CD4-positive, alpha-beta T cell treated with Interleukin-17A for 1 hour (primary cell): Measurements from ENCODE around the gene FAM180B.

Source experiments
- DNase-seq: peaks from one replicate; pipeline ENCODE4 v3.0.0-alpha.2; 2020

Gene FAM180B

DNA sequence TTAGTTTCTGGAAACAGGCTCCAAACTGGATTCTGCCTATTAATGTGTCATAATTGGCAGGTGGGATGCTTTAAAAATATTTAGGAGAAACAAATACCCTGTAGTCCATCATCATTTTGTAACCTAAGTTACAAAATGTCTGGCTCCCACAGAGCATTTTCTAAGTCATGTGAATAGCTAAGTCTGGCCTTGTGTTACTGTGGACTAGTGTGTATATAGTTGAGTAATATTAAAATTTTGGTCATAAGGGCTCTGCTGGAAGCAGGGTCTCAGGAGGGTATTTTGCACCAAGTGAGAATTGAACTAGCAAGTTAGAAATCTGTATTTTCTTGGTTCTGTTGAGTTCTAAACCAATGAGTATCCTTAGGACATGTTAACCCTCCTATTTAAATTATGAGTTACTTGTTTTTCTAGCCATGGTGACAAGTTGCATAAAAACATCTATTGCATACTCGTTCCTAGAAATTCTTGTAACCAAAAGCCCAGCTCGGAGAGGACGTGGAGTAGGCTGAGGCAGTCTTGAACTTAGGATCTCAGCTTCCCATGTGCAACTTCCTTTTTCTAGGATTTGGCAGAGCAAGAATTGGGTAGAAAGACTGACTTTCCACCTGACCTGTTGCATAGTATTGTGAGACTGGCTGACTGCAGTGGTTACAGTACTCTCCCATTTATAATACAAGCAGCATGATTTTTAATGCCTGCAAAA lies 15.7 kb upstream of the FAM180B start:
- DNase-seq: no peak

DNA sequence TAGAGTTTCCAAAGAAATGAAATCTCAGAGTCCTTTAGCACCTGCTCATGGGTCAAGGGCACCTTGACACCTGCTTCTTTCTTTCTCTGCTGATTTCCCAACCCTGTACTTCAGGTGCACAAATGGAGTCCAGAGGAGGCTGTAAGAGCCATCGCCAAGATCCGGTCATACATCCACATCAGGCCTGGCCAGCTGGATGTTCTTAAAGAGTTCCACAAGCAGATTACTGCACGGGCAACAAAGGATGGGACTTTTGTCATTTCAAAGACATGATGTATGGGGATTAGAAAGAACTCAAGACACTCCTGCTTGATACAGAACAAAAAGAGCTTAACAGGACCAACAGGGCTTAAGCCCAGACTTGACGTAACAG lies 15.1 kb upstream of the FAM180B start:
- no peak for DNase-seq

DNA sequence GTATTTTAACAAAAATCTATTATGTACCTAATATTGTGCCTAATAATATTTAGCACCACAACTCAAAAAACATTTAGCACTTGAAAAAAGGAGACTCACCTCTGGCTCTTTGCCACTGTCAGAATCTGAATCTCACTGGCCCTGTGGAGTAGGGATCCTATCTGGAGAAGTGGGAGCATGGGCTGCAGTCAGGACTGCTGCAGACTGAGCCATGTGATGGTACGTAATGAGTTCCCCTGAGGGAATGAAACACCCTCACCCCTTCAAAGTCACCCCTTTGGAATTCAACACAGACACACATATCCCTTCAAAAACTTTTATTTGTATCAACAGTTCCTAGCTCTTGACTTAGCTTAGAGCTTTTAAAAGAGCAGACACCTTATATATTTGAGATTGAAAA lies 14.6 kb upstream of the FAM180B start:
- DNase-seq: no peak

DNA sequence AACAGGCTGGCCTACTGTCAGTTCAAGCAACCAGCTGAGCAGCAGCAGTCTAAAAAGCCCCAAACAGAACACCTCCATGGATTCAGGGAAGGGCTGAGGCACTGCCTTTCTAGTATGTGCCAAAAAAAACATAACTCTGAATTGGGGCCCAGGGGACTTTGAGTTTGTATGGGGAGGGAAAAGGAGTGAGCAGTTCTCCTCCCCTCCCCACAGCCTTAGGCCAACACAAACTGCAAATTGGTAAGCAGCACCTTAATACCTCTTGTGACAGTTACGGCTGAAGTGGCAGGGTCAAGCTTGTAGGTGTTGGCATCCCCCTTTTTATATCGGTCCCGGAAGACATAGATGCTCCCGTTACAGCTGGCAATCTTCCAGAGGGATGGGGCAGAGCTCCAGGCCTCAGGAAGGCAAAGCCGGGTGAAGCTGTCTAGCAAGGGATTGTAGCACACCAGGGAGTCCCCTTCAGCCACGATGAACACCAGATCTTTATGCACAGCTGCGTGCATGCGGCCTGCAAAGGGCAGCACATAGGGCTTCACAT lies 13.7 kb upstream of the FAM180B start:
- no peak for DNase-seq

DNA sequence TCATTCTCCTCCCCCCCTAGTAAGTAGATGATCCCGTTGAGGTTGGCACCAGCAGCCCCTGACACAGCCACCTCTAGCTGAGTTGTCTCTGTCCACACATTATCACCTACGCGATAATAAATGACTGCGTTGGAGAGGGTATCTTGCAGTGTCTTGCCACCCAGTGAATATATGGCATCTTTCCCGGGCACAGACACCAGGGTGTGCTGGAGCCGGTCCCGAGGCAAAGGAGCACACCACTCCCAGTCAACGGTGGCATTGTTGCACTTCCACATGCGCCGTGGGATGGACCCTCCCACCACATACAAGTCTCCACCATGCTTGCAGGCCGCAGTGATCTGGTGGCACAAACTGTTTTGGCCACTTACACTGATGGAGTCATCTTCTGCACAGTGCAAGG lies 13.2 kb upstream of the FAM180B start:
- no peak for DNase-seq

DNA sequence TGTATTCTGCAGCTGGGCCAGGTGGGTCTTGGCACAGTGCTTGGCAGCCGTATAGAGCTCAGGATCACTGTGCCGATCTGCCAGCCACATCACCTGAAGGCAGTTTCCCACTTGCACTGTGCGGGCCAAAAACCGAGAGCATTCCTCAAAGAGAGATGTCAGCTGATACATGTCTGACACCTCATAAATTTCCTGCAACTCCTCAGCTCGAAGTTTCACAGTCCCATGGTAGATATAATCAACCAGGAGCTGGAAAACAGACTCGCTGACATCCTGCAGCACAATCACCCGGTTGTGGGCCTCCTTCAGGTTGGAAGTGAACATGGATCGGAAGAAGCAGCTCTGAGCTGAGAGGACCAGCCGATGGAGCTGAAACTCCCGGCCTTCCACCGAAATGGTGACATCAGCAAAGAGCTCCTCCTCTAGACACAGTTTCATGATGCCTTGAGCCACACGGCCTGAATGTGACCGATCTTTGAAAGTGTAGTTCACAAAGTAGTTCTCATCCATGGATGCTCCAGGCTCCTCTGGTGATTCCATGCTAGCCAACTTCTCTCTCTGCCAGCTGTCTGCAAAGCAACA lies 8.9 kb upstream of the FAM180B start:
- DNase-seq: no peak

DNA sequence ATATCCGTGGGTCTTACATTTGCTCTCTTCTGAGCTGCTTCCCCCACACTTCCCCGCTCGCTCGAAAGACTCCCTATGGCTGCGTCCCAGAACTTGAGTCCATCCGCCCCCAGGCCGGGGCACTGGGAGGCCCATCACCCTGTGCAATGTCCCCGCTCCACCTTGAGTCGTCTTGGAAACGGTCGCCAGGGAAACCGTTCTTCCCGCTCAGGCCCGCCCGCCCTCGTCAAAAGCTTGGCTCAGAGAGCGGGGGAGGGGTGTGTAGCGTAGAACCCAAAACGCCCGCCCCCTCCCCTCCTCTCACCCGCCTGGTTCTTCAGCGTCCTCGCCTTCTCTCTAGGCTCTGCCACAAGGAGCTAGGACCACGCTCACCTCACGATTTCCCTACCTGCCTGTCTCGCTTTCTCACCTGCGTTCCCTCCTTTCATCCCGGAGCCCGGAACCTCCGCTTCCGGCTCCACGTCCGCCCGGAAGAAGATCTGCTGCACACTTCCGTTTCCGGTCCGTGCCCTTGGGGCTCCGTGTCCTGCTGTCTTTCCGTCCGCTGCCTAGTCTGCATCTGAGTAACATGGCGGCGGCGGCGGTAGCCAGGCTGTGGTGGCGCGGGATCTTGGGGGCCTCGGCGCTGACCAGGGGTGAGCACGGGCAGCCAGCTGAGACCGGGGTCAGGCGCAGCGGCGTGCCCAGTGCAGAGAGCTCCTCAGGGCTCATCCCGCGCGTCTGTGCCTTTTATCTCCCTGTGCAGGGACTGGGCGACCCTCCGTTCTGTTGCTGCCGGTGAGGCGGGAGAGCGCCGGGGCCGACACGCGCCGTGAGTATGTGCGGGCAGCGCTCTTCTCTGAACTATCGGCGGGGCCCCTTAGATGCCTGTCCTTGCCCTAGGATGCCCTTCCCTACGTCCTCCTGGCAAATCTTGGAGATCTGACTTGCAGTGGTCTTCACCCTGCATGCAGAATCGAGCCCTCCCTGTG lies 7.7 kb upstream of the FAM180B start, which contains the start of the genes KBTBD4 and NDUFS3:
Gene KBTBD4 (minus strand): TSS at position 447 of the 971 bp plus-strand sequence. CDS start 19 bp downstream, at position 428.
Gene NDUFS3 (plus strand): TSS at position 551 of the 971 bp plus-strand sequence. CDS start 18 bp downstream, at position 569.
- peak; percentile 93 for DNase-seq

DNA sequence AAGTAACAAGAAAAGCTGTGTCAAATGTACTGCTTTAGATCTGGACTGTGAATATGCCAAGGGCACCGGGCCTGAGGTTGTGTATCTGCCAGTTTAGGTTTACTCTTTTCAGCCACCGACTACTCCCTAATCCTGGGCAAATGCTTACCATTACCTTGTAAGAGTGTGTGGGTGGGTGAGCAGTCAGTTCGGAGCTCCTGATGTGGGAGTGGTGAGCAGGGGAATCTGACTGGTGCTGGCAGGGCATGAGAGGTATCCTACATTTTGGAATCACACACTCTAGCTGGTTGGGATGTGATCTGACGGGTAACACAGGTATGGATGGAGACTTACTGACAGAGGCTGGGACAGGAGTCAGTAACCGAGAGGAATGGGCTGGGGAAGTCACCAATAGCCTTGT lies 2.6 kb upstream of the FAM180B start:
- no peak for DNase-seq

DNA sequence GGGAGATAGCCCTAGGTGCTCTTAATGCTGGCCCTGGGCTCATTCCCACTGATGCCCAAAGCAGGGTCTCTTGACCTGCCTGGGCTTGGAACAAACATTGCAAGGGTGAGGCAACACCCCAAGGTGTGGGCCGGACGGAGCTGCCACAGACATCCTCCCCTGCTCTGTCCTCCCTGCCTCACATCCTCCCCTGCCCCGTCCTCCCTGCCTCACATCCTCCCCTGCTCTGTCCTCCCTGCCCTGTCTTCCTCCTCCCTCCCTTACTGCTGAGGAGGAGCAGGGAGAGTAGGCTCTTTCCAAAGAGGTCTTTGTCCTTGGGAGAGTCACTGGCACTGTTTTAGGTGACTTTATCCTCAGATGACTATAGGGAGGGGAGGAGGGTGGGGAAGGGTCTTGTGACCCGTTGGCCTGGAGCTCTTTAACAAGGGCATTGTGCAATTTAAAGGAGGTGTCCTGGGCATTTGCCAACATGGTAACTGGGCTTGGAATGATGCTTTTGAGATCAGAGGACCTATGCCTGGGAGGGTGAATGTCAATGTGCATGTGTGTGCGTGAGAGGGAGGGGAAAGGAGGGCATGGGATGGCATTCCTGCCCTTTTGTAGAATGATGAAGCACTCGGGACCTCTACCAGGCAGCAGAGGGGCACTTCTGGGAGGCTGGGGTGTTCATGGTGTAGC lies 700 bp downstream of the FAM180B start:
- DNase-seq: no peak

DNA sequence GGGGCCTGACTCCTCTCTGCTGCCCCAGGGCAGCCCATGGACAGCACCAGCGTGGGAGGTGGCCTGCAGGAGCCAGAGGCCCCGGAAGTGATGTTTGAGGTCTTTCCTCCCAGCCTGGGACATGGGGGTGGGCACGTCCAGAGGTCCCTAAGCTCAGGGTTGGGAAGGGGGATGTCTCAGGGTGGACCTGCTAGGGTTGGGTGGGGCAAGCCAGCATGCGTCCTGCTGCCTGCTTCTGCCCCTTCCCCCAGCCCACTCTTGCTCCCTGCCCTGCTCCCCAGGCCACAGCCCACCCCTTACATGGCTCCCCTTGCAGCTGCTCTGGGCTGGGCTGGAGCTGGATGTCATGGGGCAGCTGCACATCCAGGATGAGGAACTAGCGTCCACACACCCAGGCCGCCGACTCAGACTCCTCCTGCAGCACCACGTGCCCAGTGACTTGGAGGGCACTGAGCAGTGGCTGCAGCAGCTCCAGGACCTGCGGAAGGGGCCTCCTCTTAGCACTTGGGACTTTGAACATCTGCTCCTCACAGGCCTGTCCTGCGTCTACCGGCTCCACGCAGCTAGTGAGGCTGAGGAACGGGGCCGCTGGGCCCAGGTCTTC lies 1.3 kb downstream of the FAM180B start:
- no peak for DNase-seq

DNA sequence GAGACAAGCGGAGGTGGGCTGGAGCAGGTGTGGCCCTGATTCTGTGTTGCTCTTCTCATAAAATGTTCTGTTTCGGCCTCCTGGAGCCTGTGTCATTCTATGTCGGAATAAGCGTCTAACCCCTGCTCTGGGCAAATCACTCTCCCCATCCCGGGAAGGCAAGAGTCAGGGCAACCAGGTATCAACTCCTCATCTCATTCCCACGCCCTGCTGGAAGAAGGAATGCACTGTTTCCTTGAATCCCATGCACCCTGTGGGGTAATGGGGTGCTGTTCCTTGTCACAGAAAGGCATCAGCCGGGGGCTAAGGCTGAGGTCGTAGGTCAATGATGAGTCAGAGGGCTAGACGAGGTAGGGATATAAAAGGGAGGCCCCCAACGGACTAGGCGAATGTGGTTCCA lies 2.6 kb downstream of the FAM180B start:
- DNase-seq: no peak

DNA sequence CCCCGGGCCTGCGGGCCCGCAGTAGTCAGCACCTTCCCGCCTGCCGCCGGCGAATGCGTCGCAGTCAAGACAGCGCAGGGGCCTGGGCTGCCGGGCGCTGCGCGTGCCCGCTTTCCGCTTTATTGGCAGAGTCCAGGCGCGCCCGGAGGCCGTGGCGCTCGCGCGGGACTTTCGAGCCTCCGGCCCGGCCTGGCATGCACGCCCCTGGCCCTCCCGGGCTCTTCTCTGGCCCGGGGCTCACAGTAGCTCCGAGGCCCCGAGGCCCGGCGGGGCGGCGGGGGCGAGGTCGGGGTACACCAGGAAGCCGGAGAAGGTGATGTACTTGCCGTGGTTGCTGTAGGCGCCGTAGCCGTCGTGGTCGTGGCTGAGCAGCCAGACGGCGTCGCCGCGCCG lies 3.1 kb downstream of the FAM180B start:
- DNase-seq: no peak

DNA sequence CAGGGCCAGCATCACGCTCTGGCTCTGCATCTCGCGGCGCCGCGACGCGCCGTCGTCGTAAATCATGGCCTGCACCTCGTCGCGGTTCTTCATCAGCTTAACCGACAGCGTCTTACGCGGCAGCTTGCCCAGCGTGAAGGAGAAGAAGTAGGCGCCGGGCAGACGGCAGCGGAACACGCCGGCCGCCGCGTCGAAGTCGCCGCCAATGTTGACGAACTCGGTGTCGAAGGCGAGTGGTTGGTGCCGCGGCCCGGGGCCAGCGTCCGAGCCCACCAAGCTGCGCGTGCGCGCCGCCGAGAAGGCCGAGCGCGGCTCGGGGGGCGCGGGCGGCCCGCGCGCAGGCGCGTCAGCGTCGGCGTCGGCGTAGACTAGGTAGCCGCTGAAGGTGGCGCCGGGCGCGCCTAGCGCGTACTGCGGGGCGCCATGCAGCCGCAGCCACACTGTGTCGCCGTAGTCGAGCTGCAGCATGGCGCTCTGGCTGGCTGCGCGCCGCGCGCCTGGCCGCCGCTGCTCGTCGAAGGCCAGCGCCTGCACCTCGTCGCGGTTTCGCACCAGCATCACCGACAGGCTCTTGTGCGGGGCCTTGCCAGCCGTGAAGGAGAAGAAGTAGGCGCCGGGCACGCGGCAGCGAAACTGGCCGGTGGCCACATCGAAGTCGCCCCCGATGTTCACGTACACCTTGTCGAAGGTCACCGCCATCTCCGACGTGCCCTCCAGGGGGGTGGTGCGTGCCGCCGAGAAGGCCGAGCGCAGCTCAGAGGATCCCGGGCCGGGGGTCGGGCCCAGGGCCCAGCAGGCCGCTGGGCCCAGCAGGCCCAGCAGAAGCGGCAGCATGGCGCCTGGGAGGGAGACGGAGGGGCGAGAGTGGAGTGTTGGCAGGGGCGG lies 3.7 kb downstream of the FAM180B start:
- DNase-seq: no peak

DNA sequence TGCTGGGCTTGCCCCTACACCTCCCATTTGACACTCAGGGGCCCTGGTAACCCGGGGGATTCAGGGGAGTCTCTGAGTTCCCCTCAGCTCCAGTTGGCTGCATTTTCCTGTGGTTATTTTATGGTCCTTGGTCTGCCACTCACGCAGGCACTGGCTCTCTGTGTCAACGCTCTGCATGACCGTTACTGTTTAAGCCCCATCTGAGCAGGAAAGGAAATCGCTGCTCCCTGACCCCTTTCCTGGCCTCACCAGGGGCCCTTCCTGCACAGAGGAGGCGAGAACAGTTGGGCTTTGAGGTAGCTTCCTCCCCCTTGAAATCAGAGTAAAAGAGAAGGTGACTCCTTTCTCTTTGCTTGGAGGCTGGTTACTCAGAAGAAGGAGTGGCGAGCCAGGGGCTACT lies 5.3 kb downstream of the FAM180B start:
- DNase-seq: no peak

DNA sequence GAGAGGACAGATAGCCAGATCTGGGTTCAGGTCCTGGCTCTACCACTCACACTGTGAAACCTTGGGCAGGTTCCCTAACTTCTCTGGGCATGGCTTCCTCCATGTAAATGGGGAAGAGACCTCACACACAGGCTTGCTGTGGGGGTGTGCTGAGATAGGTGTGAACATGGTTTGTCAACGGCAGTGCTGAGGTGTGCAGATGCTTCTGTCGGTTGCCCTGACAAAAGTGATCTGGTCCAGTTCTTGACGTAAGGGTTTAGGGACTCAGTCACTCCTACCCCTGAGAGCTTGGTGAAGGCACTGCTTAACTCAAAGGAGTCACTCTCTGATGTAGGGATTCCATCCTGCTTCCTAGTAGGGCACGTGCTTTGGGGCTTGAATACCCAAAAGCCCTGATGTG lies 5.8 kb downstream of the FAM180B start:
- DNase-seq: no peak

DNA sequence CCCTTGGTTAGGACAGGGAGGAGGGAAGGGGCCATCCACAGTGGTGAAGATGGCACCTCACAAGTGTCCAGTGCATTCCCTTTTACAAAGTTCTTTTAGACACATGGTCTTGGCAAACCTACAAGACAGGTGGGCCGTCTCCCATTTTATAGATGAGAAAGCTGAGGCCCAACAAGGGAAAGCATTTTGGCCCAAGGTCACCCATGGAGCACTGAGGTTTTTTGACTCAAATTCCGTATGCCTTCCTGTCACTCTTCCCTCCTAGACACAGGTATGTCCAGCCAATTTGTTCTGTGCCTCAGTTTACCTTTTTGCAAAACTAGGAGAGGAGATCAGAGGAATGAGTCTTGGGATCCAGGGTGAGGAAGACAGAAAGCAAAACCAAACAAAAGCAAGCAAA lies 6.5 kb downstream of the FAM180B start:
- no peak for DNase-seq

DNA sequence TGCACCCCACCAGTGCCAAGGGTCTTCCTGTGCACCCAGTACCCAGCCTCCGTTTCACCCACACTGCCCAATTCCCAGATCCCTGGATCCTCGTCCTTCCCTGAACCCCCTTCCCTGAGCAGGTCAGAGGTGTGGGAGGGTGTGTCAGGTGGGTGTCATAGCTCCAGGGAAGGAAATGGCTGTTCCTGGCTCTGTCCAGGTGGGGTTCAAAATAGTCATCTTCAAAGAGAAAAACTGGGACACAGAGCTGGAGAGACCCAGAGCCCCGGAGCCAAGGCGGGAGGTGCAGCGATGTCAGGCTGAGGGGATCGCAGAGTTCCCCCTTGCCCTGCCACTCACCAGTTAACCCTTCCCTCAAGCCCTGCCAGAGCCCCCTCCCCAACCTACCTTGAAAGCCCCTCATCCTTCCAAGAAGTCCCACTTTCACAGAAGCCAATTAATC lies 7.0 kb downstream of the FAM180B start:
- no peak for DNase-seq

DNA sequence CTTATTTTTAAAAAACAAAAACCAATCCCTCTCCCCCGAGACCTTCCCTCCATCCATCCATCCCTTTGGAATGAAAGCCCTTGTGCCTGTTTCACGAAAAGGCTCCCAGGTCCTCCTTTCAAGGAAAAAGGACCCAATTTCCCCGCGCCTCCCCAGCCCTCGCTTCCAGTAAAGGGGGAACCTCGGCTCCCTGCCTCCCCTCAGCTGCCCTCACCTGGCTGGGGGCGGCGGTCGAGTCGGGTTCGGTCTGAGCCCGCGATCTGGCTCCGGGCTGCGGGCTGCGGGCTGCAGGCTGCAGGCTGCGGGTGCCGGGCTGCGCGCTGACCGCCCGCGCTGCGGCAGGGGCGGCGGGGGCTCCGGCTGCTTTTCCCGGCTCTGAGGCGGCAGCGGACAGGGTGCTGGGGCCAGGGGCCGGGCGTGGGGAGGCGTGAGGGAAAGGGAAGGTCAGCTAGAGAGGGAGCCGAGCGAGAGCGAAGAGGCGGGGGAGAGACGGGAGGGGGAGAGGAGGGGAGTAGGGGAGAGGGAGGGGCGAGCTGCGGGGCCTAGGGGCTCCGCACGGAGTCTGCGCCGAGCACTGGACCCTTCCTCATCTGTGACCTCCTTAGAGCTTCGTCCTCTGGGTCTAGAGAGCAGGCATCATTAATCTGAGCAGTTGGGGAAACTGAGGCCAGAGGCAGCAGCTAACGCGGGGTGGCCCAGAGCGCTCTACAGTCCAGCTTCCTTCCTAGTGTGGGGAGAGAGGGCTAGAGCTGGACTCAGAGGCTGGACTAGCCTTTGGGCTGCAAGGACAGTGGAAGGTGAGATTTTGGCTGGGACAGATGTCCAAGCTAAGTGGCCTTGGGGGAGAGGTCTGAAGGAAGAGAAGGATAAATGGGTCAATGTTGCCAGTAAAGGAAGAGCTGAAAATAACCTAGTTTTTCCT lies 7.7 kb downstream of the FAM180B start, which contains the start of gene C1QTNF4:
Gene C1QTNF4 (minus strand): TSS at position 478 of the 922 bp plus-strand sequence. CDS start 3,601 bp downstream, outside the sequence.
- no peak for DNase-seq

DNA sequence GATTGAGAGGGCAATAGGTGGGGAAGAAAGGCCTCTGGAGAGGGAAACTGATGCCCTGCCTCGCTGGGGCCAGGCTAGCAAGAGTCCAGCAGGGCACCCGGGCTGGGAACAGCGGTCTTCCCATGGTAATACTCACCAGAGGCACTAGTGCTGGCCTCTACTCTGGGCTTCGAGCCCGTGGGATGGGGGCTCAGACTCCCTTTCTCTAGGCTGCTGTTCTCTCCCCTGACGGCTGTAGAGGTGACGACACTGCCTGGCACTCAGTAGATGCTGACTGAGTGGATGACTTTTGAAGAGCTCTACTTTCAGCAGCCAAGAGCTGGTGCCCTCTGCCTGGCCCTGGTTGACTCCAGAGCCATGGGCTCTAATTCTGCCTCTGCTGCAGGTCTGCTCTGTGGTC lies 8.6 kb downstream of the FAM180B start:
- no peak for DNase-seq

DNA sequence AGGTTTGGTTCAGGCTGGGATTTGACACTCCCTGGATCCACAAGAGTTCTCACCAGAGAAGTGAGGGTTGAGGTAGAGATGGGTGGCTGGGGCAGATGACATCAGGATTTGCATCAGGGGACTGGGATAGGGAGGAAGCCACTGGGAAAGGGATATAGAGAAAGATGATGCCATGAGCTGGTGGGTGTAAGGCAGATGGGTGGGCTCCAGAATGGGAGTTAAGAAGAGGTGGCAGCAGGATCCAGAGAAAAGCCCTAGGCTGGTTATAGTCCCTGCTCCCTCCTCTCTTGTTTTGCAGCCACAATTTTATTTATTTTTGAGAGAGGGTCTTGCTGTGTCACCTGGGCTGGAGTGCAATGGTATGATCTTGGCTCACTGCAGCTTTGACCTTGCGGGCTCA lies 9.5 kb downstream of the FAM180B start:
- no peak for DNase-seq
